B cell (primary cell): ENCODE data around the gene CACNA1G. TPM values are rescaled to one million over a fixed set of nuclear protein-coding genes. Genes with fewer than 3 reads are reported as not detected.

Experiments used
- ATAC-seq: fragments of 200-7000 bp; cut with Tn5 transposase; one replicate; pipeline ENCODE4 v1.10.0; 2021; ENCODE audit warnings: low read depth, mild to moderate bottlenecking, moderate number of reproducible peaks, moderate library complexity
- CTCF ChIA-PET: fragments of 350-600 bp; sonication (Branson Sonifier 250); formaldehyde crosslinking; loops from one replicate; lab custom pipeline; 2021; ENCODE audit warnings: antibody characterized with exemption, inconsistent platforms; lab: Charles Lee
- POLR2A ChIA-PET: fragments of 350-600 bp; sonication (Branson Sonifier 250); formaldehyde crosslinking; loops from one replicate; lab custom pipeline; 2021; ENCODE audit warnings: antibody characterized with exemption; lab: Charles Lee
- DNase-seq: peaks from one replicate; pipeline ENCODE4 v3.0.0; 2013
- H2AFZ ChIP-seq: 2 replicates; pipeline ENCODE4 v1.6.1; 2012; ENCODE audit warnings: mild to moderate bottlenecking, low read depth, low read length; ENCODE audit not compliant: insufficient read depth, poor library complexity, severe bottlenecking
- H3K27ac ChIP-seq, 2 donors: 1 replicate in 1 of 2; 2 replicates in 1 of 2; pipeline ENCODE4 v1.5.1; 2012 to 2013; ENCODE audit warnings: low read length in 2 of 2, mild to moderate bottlenecking in 2 of 2, moderate library complexity in 1 of 2
- H3K27me3 ChIP-seq, 4 experiments: fragments of 200-600 bp in 1 of 4; sonication (generic) in 1 of 4; replicated peaks in 1 of 4; 1 replicate in 2 of 4; 2 replicates in 2 of 4; pipeline versions ENCODE4 v1.6.1 to v1.7.0; 2013 to 2016; ENCODE audit warnings: low read length in 3 of 4, mild to moderate bottlenecking in 2 of 4, mixed read lengths in 1 of 4, moderate library complexity in 1 of 4; ENCODE audit not compliant: insufficient read depth in 4 of 4, control insufficient read depth in 3 of 4; ENCODE audit errors: control extremely low read depth in 1 of 4
- H3K36me3 ChIP-seq, 2 experiments: replicated peaks in 1 of 2; 1 replicate in 1 of 2; 2 replicates in 1 of 2; pipeline versions ENCODE4 v1.6.1 to v1.7.1; 2013; ENCODE audit warnings: low read length in 1 of 2; ENCODE audit not compliant: insufficient read depth in 2 of 2, control insufficient read depth in 1 of 2; ENCODE audit errors: control extremely low read depth in 1 of 2, extremely low read depth in 1 of 2
- H3K4me1 ChIP-seq, 2 donors: fragments of 200-600 bp in 1 of 2; sonication (generic) in 1 of 2; 1 replicate in 1 of 2; 2 replicates in 1 of 2; pipeline versions ENCODE4 v1.5.1 to v1.6.1; 2013 to 2017; ENCODE audit warnings: low read length in 2 of 2; ENCODE audit not compliant: control insufficient read depth in 2 of 2, insufficient read depth in 2 of 2
- H3K4me2 ChIP-seq: replicated peaks from 2 replicates; pipeline ENCODE3; 2012; ENCODE audit warnings: mild to moderate bottlenecking, low read depth, low read length; ENCODE audit not compliant: poor library complexity, severe bottlenecking
- H3K4me3 ChIP-seq, 5 experiments: fragments of 200-600 bp in 1 of 5; sonication (generic) in 1 of 5; 1 replicate in 3 of 5; 2 replicates in 2 of 5; pipeline versions ENCODE4 v1.5.1 to v1.7.0; 2011 to 2016; ENCODE audit warnings: low read length in 4 of 5, mild to moderate bottlenecking in 4 of 5, low read depth in 2 of 5, control low read depth in 1 of 5, moderate library complexity in 1 of 5; ENCODE audit not compliant: insufficient read depth in 1 of 5; ENCODE audit errors: control extremely low read depth in 1 of 5, extremely low read depth in 1 of 5
- H3K79me2 ChIP-seq: fragments of 200-600 bp; sonication (generic); one replicate; pipeline ENCODE4 v1.6.0; 2016; ENCODE audit warnings: low read length; ENCODE audit not compliant: control insufficient read depth, insufficient read depth
- H3K9ac ChIP-seq: fragments of 200-600 bp; sonication (generic); 2 replicates; pipeline ENCODE4 v1.6.1; 2017; ENCODE audit warnings: mild to moderate bottlenecking, low read length, moderate library complexity
- H3K9me3 ChIP-seq, 3 donors: one replicate each; pipeline versions ENCODE4 v1.6.1 to v1.7.1; 2013; ENCODE audit warnings: low read length in 2 of 3; ENCODE audit not compliant: control insufficient read depth in 2 of 3, insufficient read depth in 1 of 3; ENCODE audit errors: control extremely low read depth in 1 of 3
- H4K20me1 ChIP-seq: 2 replicates; pipeline ENCODE4 v1.6.0; 2012; ENCODE audit warnings: mild to moderate bottlenecking, low read length; ENCODE audit not compliant: insufficient read depth, control insufficient read depth, poor library complexity, severe bottlenecking
- H3K27ac Mint-ChIP-seq: one replicate; pipeline ENCODE4 v1.8.0; 2021; ENCODE audit warnings: mixed read lengths
- H3K27me3 Mint-ChIP-seq: one replicate; pipeline ENCODE4 v1.8.0; 2021; ENCODE audit warnings: mixed read lengths
- H3K4me1 Mint-ChIP-seq: one replicate; pipeline ENCODE4 v1.8.0; 2021; ENCODE audit warnings: mixed read lengths
- H3K4me3 Mint-ChIP-seq: one replicate; pipeline ENCODE4 v1.8.0; 2021; ENCODE audit warnings: mixed read lengths
- H3K9me3 Mint-ChIP-seq: one replicate; pipeline ENCODE4 v1.8.0; 2022; ENCODE audit warnings: mixed read lengths; ENCODE audit not compliant: insufficient read depth
- CTCF ChIP-seq: fragments of 200-600 bp; IDR thresholded peaks from one replicate; pipeline ENCODE4 v1.8.0; 2022; ENCODE audit warnings: antibody characterized with exemption, mild to moderate bottlenecking
- EZH2 ChIP-seq: IDR thresholded peaks from 2 replicates; pipeline ENCODE4 v1.6.1; 2012; ENCODE audit warnings: borderline replicate concordance, low read depth, mild to moderate bottlenecking, moderate library complexity, low read length; ENCODE audit not compliant: insufficient read depth, poor library complexity, severe bottlenecking
- WGBS: methylation state at CpG from one replicate; pipeline ENCODE4 v1.1.5; 2013; ENCODE audit warnings: missing lambda C conversion rate; ENCODE audit not compliant: insufficient coverage; 5-methylcytosine and 5-hydroxymethylcytosine counted together
- intact Hi-C: fragments of 100-400 bp; cut with micrococcal nuclease; formaldehyde crosslinking; loops from one replicate; pipeline ENCODE4 v1.10.0; 2022
- polyA plus RNA-seq: library from polyadenylated mRNA; depleted of rRNA; stranded (reverse); fragments of >200 nt; gene quantifications from 2 replicates; pipeline ENCODE4 v1.2.3, GENCODE V29; 2012
- total RNA-seq, 2 donors: library from RNA; stranded (reverse); fragments of 120-200 nt in 1 of 2; gene quantifications; 1 replicate in 1 of 2; 2 replicates in 1 of 2; pipeline versions ENCODE4 v1.2.3 to v1.2.4, GENCODE V29; 2013 to 2022

Gene CACNA1G
- total and polyA plus RNA-seq, 2 donors (not counting 1 experiment from before 2014, with no cell fraction given) = 0.12 TPM; not detected in 1

DNA sequence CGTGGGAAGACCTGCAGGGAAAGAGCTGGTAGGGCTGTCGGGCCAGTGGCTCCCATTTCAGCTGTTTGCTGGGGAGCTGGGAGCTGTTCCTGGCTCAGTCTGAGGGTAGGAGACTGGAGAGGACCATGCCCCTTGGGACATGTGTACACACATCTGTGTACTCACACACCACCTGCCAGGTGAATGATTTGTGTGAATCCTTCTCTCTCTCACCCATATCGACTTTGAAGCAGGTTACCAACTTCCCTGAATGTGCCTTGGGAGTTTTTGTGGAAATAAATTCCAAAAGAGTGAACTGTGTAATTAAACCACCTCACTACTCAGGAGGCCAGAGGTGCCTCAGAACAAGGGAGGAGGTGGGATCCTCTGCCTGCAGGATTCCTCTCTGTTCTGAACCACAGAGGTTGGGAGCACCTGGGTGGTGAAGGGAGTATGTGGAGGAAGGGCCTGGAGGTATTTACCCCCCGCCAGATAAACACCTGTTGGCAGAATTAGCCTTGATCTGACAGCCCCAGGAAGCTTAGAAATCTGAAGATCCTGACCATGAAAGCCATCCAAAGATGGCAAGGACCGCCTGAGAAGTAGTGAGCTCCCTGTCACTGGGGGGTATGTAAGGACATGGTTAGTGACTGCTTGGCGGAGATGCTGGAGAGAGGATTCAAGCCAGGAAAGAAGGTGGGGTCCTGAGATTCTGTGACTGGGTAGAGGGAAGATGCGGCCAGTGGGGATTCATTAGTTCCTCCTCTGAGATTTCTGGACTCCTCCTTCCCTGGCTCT lies 77.5 kb downstream of the CACNA1G start:
- Mint-ChIP-seq H3K9me3 (no peaks in the 10 kb centered on the region), H3K27ac (no peak overlapping the region), H3K4me3 (no peak overlapping the region), H3K4me1 (peaks cover 6% of the 10 kb centered on the region), H3K27me3 (peaks cover 37% of the 10 kb centered on the region)
- no peak overlapping the region for H3K27ac ChIP-seq
- H3K9ac ChIP-seq = no peak overlapping the region
- H3K27me3 ChIP-seq = peaks cover 0 to 46% (median 12%) of the 10 kb centered on the region in 4 experiments
- no peak for TF ChIP-seq CTCF
- TF ChIP-seq EZH2 = no peak
- DNase-seq = no peak
- ChIA-PET CTCF (interaction anchor here (0.5 to 4.1 kb wide), 2 partner anchors 12 to 98 kb away, joined by 3 to 12 read pairs; no protein-coding TSS in a partner anchor), POLR2A (no interaction called here)
- ATAC-seq = no peak
- H3K36me3 ChIP-seq = no peaks in the 10 kb centered on the region
- H3K4me2 ChIP-seq = no peak overlapping the region
- H3K4me1 ChIP-seq = peaks cover 6 to 10% of the 10 kb centered on the region in 2 donors
- H4K20me1 ChIP-seq = no peaks in the 10 kb centered on the region
- intact Hi-C loops = no loop called here
- no peak overlapping the region for H2AFZ ChIP-seq
- WGBS = 89% methylated on average over 6 of the region's 7 CpGs
- no peaks in the 10 kb centered on the region for H3K79me2 ChIP-seq
- no peak overlapping the region for H3K4me3 ChIP-seq
- no peaks in the 10 kb centered on the region for H3K9me3 ChIP-seq

GRCh38 chr17:50638606-50638965 lies 78.1 kb downstream of the CACNA1G start:
- H3K79me2 ChIP-seq = no peaks in the 10 kb centered on the region
- no peaks in the 10 kb centered on the region for H3K9me3 ChIP-seq
- ChIA-PET CTCF (interaction anchor here (4.1 kb wide), 1 partner anchor 12 kb away, joined by 12 read pairs; no protein-coding TSS in a partner anchor), POLR2A (no interaction called here)
- no peak overlapping the region for H3K27ac Mint-ChIP-seq
- no peaks in the 10 kb centered on the region for H3K36me3 ChIP-seq
- H3K4me3 Mint-ChIP-seq = no peak overlapping the region
- peaks cover 38% of the 10 kb centered on the region for H3K27me3 Mint-ChIP-seq
- no peak for TF ChIP-seq CTCF
- no peak for TF ChIP-seq EZH2
- H3K4me1 ChIP-seq = peaks cover 6 to 10% of the 10 kb centered on the region in 2 donors
- WGBS = 96% methylated on average over 2 of the region's 2 CpGs
- H3K4me3 ChIP-seq = no peak overlapping the region
- no peak overlapping the region for H3K9ac ChIP-seq
- H3K4me2 ChIP-seq = no peak overlapping the region
- no peaks in the 10 kb centered on the region for H4K20me1 ChIP-seq
- no peak for ATAC-seq
- peaks cover 6% of the 10 kb centered on the region for H3K4me1 Mint-ChIP-seq
- H3K27me3 ChIP-seq = peaks cover 0 to 43% (median 12%) of the 10 kb centered on the region in 4 experiments
- H2AFZ ChIP-seq = no peak overlapping the region
- intact Hi-C loops = no loop called here
- H3K27ac ChIP-seq = no peak overlapping the region
- DNase-seq = no peak
- no peaks in the 10 kb centered on the region for H3K9me3 Mint-ChIP-seq
